Activated CD8-positive, alpha-beta memory T cell treated with anti-CD3 and anti-CD28 coated beads for 48 hours (primary cell): ENCODE measurements around the gene SRCIN1.

Source experiments
- DNase-seq, 3 experiments: peaks; one replicate each; pipeline ENCODE4 v3.0.0-alpha.2; 2020; ENCODE audit warnings: low read depth in 2 of 3, low spot score in 2 of 3

SRCIN1 gene

DNA sequence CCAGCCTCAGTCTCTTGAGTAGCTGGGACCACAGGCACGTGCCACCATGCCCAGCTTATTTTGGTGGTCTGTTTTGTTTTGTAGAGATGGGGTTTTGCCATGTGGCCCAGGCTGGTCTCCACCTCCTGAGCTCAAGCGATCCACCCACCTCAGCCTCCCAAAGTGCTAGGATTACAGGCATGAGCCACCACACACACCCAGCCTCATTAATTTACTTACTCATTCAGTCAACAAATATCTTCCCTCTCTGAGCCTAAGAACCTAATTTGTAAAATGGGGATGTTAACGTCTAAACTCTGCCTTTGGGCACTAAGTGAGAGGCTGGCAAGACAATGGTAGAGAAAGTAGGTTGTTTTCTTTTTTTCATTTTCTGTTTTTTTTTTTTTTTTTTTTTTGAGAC is 22.6 kb downstream of the SRCIN1 start:
- no peak for DNase-seq

DNA sequence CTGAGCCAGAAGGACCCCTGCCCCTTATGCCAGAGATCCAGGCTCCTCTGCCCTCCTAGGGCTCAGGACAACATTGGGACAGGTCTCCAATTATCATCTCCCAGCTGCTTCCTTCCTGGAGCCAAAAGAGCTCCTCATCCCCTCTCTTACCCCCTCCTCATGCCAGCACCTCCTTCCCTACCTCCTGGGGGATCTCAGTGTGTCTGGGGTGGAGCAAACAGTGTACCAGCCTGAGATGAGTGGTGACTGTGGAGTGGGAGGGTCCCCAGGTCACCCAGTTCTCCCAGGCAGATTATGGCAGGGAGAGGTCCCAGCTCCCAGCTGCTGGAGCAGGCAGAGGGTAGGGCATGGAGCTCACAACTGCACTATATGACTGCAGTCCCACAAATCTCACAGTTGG is 23.7 kb downstream of the SRCIN1 start:
- DNase-seq, result no peak

DNA sequence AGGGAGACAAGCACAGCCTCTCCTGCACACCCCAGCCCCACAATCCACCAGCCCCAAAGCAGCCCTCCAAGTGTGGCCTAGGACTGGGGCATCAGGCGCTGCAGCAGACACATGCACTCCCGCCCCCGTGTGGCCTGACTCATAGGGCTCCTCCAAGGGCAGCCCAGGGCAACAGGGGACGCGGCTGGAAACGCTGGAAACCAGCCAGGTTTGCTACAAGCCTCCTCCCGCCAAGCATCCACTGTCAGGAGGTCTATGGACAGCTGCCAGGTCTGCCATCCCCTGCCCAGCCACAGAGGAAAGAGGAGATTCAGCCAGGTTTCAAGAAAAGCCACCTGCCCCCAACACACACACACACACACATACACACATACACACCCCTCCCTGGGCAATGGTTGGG is 25.8 kb downstream of the SRCIN1 start:
- no peak for DNase-seq

DNA sequence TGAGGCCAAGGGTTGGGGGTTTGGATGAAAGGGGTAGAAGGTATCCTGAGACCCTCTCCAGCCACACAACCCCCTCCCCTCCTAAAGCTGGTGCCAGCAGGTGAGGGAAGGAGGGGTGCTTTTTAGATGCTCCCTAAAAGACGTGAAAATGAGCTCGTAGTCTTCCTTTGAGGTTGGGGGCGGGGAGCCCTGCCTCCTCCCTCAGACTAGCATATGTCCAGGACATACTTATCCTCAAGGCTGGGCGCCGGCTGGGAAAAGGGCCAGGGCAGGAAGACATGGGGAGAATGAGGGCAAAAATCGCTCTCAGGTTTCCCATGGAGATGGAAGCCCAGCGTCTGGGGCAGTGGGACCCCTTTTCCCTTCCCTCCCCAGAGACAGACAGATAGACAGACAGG is 26.7 kb downstream of the SRCIN1 start:
- DNase-seq, result no peak

DNA sequence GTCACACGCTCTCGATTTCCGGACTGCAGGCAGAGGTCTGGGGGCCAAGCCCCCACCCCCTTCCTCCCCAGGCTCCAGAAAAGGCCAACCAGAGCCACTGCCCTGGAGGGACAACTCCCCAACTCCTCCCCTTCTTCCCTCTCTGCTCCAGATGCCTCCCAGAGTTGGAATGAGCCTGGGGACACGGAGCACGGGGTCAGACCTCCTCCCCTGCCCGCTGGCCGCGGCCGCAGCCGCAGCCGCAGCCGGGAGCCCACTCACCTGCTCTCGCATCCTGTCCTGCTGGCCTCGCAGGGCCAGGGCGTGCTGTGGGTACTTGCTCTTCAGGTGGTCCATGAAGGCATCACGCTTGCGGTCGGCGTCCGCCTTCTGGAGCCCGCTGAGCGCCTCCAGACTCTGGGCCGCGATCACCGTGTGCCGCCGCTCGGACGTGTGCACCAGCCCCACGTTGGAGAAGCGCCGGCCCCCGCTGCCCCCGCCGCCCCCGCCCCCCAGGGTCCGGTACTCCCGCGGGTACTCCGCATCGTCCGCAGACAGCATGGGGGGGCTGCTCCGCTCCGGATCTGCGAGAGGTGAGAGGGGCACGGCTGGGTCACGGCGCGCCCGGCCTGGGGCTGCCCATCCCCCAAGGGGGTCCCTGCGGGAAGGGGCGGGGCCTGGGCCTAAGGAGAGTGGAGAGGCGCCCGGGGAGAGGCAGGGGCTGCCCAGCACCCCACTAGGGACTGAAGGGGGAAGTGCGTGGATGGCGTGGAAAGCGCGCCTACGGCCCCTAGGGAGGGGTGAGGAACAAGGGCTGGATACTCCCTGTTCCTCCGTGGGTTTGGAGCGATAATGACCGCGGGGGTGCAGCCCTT is 27.3 kb downstream of the SRCIN1 start:
- DNase-seq, result no peak

DNA sequence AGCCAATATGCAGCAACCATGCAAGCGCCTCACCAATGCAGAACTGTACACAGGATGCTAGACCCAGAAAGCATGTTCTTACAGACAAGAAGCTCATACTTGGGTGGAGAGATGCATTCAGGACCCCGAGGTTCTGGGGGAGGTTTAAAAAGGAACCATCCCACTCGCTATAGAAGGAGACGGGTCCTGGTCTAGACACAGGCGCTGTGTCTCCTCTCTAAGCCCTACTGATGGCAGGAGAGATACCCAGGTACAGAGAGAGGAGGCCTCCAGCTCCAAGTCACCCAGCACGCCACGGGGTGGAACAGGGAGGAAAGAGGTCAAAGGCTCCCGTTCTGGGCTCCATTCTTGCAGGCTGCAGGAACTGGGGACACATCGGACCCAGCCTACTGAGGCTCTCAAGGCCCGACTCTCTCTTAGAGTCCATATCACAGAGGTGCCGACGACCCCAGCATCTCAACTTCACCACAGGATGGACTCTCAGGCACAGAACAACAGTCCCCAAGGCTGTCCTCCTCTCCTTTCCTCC is 28.0 kb downstream of the SRCIN1 start:
- DNase-seq, result no peak

DNA sequence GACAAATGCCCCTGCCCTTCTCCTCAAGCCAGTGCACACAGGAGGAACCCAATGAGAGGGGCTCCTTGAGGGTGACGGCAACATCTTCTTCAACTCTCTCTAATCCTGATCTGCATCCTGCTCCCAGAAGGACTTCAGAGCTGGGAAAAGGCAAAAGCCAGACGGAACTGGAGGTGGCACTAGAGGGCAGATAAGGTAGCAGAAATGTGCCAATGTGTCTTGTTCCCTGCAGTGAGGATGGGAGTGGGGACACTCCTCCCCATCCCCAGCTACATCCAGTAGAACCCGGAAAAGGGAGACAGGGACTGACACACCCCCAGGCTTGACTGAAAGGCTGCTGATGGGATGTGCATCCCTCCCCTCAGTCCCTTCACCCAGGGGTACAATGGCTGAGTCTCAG is 28.5 kb downstream of the SRCIN1 start:
- no peak for DNase-seq

DNA sequence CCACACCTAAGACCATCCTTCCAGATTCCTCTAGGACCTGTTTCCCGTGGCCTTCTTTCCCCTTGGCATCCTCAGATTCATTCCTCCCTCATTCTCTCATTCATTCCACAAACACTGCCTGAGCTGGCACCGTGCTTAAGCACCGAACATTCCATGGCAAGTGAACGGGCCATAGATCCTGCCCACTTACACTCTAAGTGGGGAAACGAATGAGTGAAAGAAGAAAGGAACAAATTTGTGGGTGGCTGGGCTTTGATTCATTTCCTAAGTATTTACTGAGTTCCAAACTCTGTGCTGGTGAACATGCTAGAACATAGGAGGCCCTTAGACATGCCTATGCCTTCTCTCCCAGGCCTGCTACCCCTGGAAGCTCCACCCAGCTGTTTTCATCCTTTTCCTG is 30.0 kb downstream of the SRCIN1 start:
- DNase-seq, result no peak

DNA sequence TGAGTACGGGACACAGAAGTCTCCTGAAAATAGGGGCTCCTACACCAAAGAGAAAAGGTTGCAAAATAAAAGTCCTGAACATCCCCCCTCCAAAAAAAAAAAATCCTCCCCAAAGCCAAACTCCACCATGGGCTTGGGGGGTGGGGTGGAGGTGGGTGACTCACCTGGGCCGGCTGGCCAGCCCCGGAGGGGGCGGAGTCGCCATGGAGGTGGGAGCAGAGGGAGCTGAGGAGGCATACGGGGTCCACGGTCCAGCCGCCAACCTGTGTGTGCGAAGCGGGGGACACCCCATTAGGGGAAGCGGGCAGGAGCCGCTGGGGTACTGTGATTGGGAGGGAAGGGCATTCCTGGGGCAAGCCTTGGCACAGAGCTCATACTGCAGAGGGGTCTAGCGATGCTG is 31.0 kb downstream of the SRCIN1 start:
- no peak for DNase-seq

DNA sequence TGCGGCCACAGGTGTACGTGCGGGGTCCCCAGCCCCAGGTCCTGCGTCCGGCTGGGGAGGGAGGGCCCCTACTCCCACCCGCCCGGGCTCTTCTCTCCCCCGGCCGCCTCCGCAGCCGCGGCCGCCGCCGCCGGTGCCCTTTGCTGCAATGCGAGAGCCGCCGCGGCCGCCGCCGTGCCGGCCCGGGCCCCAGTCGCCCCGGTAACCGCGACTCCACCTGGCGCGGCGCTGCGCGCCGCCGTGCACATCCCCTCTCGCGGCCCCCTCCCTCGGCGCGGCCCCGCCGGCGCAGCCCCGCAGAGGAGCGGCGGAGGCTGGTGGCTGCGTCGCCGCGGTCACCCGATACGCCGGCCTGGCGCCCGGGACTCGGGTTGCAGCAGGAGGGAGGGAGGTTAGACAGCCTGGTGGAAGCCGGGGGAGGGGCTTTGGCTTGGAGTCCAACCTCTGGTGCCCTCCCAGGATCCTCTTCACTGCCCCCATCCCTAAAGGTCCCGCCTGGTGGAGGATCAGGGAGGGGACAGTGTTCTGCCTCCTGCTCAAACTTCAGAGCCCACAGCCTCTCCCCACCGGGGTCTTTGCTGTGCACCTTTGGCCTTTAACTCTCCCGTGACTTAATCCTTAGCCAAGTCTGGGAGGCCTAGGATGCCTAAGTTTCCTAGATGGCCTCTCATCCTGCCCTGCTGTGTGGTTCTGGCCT is 32.9 kb downstream of the SRCIN1 start:
- DNase-seq, result no peak

DNA sequence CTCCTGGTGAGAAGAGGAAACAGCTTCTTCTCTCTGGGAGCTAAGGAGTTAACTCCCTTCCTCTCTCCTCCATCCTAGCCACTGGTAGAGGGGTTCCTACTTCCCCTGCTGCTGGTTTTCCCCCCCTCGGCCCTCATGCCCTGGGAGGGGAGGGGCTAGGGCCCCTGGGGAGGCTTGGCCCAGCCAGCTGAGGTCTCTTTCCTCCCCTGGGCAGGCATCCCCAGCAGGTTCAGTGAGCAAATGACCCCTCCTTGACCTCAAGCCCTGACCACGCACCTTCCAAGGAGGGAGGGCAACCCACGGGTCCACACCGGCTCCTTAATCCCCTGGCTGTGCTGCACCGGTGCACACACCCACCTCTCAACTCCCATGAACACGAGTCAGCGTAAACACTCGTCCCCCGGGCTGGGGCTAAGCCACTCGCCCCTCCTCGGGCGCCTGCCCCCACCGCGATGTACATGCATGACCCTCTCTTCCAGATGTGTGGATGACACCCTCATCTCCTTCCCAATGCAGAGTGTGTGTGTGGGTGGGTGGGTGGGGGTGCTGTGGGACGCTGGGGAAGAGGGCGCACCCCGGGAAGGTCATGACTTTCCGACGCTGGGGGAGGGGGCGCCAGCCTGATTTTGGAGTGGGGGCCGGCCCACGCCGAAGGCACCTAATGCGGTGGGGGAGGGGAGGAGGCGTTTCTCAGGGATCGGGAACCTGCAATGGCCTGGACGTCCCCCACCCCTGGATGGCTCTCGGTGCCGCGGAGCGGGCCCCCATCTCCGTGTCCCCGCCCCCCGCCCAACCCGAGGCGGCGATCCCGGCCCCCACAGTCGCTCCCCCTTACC is 33.7 kb downstream of the SRCIN1 start:
- DNase-seq, result no peak

DNA sequence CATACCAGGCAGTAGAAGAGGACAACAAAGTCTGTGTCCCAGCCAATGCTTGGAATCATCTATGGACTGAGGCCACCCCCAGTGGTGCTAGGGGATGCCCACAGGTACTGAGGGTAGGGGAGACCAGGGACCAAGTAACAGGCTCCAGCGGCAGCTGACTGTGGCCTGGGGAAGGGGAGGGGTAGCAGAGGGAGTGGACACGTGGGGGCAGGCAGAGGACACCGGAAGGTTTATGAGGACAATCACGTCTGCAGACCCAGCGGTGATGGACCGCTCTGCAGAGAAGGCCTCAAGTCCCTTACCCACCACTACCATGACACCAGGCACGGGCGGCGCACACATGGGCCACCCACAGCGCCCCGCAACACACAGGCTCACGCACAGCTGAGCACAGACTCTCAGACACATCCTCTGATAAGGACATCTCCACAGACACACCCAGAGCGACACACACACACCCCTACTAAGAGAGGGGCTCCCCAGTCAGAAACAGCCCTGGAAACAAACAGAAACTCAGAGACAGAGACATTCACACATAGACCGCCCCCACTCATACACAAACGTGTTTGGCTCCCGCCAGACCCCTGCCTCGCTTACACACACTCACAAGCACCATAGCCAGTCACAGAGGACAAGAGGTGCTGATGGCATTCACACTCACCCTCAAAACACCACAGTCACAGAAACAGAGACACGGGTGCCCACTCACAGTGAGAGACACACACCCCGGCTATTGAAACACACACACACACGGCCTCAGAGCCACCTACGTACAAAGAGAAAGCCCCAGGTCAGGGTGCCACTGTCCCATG is 35.8 kb downstream of the SRCIN1 start:
- DNase-seq, result no peak

DNA sequence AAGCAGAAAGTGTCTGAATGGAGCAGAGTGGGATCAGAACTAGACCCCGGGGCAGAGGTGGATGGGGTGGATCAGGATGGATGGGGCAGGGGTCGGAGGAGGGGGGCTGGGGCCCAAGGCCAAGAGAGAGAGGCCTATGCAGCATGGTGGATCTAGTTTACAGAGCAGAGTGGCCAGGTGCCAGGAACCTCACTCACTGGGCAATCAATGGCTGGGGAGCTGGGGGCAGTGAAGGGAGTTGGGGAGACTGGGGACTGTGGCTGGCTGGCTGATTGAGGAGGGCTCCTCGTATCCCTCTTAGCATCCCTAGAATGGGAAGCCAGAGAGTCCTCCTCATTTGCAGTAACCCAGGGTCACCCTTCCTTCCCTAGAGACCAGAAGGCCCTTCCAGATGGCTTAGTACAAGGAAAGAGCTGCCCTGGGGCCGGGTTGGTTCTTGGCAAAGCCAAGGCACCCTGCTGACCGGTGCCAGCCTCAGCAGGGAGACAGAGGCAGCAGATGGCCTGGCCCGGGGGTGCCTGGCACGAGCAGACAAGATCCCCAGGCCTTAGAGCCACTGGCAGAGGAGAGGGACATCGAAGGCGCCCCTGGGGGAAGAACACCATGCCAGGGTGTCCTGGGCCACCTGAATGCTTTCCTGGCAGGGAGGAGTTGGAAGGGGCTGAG is 36.8 kb downstream of the SRCIN1 start:
- DNase-seq, result no peak

DNA sequence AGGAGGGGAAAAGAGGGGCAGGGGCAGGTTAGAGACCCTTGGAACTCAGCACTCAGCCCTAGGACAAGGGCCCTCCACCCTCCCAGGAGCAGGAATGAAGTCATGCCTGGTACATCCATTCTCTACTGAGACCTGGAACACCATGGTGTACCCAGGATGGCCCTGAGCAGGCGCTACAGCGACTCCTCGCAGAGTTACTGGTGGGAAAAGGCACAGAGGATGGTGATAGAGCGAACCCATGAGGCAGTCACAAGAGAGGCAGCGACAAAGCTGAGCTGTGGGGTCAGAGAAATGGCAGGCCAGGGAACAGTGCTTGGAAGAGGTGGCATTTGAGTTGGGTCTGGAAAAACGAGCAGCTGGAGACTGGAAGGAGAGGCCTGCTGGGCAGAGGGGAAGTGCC is 37.5 kb downstream of the SRCIN1 start:
- DNase-seq, result no peak

DNA sequence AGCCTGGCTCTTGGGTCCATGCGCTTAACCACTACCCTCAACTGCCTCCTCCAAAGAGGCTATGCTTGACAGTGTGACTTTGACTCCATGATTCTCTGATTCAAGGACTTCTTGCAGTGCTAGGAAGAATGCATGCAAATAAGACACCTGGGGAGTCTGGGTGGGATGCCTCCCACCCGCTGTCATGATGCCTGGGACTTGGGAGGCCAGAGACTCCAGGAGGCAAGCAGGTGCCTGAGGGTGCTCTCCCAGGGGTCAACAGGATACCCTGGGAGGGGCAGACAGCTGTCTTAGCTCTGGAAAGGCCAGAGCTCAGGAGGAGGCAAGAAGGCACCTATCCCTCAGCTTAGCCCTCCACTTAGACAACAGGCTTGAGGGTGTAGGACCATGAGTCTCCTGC is 38.4 kb downstream of the SRCIN1 start:
- DNase-seq, result no peak

DNA sequence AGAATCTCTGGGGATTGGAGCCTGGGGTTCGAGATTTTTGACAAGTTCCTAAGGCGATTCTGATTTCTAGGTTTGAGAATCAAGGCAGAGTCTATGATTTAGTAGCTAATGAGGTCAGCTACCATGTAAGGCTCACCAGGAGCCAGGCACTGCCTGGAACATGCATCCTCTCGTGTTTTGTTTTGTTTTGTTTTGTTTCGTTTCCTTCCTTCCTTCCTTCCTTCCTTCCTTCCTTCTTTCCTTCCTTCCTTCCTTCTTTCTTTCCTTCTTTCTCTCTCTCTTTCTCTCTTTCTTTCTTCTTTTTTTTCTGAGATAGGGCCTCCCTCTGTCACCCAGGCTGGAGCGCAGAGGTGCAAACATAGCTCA is 39.1 kb downstream of the SRCIN1 start:
- no peak for DNase-seq

DNA sequence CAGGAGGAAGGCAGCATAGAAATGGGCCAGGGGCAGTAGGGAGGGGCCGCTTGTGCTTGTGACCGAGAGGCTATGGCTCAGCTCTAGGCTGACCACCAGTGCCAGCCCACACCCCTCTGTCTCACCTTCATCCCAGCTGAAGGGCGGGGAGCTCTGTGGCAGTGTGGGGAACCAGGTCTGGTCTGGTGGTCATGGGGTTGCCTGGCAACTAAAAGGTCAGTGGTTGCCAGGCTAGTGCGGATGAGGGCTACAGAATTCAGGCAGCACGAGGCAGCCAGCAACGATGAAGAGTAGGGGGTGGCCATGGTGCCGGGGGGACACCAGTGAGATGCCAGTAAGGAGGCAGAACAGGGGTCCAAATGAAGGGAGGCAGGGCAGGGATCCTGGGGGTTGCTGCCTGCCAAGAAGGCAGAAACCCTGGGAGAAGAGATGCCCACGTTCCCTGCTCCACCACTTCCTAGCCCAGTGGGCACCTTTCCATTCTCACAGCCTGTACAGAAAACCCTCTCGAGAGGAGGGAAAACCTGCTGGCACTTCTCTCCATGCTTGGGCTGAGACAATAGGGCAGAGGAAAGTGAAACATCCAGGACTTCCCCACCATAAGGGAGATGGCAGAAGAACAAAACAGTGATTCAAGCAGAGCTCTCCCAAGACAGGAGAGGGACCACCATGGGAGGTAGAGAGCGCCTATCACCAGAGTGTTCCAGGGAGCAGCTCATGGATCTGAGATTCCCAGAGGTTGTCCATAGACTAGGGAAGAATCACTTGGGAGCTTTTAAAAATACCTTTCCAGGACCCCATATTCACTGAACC is 39.7 kb downstream of the SRCIN1 start:
- no peak for DNase-seq

DNA sequence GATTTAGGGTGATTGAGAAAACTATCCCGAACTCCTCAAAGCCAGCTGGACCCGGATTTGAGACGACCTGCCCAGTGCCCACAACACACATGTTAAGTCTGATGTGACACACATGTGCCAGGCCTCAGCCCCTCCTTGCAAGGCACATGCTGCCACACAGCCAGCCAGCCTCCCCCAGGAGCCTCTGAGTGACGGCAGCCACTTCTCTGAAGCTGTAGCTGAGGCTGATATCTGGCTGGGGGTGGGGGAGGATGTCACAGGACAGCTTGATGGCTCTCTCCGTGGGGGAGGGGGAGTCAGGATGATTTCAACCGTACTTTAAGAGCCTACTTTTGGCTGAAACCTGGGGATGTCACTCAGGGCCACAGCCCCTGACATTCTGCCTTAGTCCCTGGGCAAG is 40.9 kb downstream of the SRCIN1 start:
- no peak for DNase-seq

DNA sequence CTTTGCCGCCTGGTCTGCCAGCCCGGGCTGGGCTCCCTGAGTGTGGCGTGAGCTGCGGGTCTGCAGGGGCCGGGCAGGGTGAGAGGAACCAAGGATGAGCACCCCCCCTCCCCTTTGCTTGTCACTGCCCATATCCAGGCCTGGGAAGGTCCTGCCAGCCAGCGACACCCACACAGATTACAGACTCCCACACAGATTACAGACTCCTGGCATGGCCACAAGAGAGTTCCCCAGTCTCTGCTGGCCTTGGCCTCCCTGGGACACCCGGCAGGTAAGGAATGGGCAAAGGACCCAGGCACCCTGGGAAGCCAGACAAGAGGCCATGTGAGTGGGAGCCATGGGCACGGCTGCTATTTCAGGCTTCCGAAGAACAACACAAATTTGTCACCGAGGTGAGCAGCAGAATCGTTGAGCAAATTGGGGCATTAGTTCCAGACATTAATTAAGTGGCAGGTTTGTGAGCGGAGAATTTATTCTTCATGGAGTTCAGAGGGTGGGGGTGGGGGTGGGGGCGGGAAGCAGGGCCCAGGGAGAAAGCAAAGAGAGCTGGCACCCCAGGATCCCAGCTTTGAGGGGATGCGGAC is 41.4 kb downstream of the SRCIN1 start:
- DNase-seq, result no peak
